Stimulated activated memory B cell treated with anti-CD40 and anti-IgM and Interleukin-4, amounts not matched to agents 10 μg/mL and 1 μg/mL and 100 μg/mL, for 72 hours (primary cell): ENCODE results near the gene C3AR1.
"Not testable (repeated sequence)": the region's sequence is repeated elsewhere in the genome, so short reads cannot be mapped to it uniquely, and the experiment has no call there.

ENCODE experiments used
- ATAC-seq: fragments of 150-1000 bp; cut with Tn5 transposase; 2 replicates; pipeline ENCODE4 v1.10.0; 2021
- H3K27ac Mint-ChIP-seq: one replicate; pipeline ENCODE4 v1.8.0; 2022; ENCODE audit warnings: mild to moderate bottlenecking, mixed read lengths
- H3K27me3 Mint-ChIP-seq: one replicate; pipeline ENCODE4 v1.8.0; 2022; ENCODE audit warnings: mixed read lengths
- H3K36me3 Mint-ChIP-seq: one replicate; pipeline ENCODE4 v1.8.0; 2022; ENCODE audit warnings: mixed read lengths
- H3K4me1 Mint-ChIP-seq: one replicate; pipeline ENCODE4 v1.8.0; 2022; ENCODE audit warnings: mixed read lengths
- H3K4me3 Mint-ChIP-seq: one replicate; pipeline ENCODE4 v1.8.0; 2022; ENCODE audit warnings: mild to moderate bottlenecking, moderate library complexity, mixed read lengths
- H3K9me3 Mint-ChIP-seq: one replicate; pipeline ENCODE4 v1.8.0; 2022; ENCODE audit warnings: mixed read lengths

C3AR1 gene

DNA sequence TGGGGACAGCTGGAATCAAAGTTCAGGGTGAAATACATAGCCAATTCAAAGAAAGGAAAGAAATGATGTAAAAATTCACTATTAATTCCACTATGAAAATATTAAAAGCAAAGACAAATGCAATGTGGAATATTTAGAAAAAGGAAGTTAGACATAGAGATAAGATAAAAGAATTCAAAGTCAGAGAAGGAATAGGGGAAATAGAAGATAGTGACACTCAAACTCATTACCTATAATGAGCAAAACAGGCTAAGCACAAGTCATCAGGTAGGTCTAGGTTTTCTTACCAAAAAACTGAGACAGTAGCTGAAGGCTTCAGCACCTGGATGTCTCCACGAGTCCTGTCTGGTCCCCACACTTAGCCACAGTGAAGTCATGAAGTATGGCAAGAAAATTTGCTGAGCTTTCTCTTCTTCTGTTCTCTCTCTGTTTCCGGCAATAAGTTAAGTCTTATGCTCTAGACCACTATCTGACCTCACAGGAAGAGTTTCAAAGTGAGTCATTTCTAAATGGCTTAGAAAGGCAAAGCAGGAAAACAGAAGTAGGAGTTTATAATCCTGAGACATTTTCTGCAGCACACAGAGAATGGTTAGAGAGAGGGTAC, at the start of gene C3AR1:
C3AR1 (minus strand) TSS at position 369 of the 604 bp plus-strand sequence. CDS start 6,174 bp downstream, outside the sequence.
- Mint-ChIP-seq H3K27ac (peak within 1 kb of the TSS; percentile 64), H3K9me3 (no peaks in the 10 kb centered on the region), H3K4me3 (no peak within 1 kb of the TSS)

GRCh38 chr12:8113117-8113516, 47.0 kb upstream of the C3AR1 start:
- not testable (repeated sequence) for H3K4me3 Mint-ChIP-seq, H3K27me3 Mint-ChIP-seq, H3K4me1 Mint-ChIP-seq, H3K9me3 Mint-ChIP-seq, H3K27ac Mint-ChIP-seq, ATAC-seq
- peaks cover 26% of the 10 kb centered on the region for H3K36me3 Mint-ChIP-seq

More for the DNA sequence above, at the start of gene C3AR1:
- Mint-ChIP-seq H3K36me3 (no peaks in the 10 kb centered on the region), H3K4me1 (peaks cover 14% of the 10 kb centered on the region), H3K27me3 (no peaks in the 10 kb centered on the region)
- ATAC-seq: peak; percentile 71

DNA sequence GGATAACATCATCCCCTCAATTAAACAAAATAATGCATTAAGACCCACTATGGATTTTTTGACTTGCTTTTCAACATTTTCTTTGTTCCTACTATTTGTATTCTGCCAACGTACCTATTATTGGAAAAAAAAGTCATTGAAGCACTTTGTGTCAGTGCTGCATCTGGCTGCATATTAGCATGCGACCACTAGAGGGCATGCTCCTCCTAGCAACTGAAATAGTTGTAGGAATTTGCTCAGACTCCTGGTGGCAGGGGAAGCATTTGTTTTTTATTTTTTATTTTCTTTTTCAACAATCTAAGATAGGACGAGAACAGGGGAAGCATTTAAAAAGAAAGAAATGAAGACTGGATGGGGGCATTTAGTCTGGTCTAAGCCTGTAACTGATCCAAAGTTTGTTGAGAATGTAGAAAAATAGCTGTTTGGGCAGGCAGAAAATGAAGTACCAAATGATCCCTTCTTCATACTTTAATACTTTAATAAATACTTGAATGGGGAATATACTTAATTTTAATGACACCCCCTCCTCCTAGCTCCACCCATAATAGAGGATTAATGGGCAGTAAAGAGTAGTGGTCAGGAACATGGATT, 42.7 kb upstream of the C3AR1 start:
- Mint-ChIP-seq H3K36me3 (peaks cover 48% of the 10 kb centered on the region), H3K27ac (no peak overlapping the region), H3K4me3 (no peak overlapping the region), H3K9me3 (no peaks in the 10 kb centered on the region), H3K4me1 (peaks cover 4% of the 10 kb centered on the region), H3K27me3 (no peaks in the 10 kb centered on the region)
- peak; percentile 70 for ATAC-seq

GRCh38 chr12:8099235-8099634, 33.1 kb upstream of the C3AR1 start:
- Mint-ChIP-seq H3K9me3 (no peaks in the 10 kb centered on the region), H3K4me3 (no peak overlapping the region), H3K27me3 (no peaks in the 10 kb centered on the region), H3K27ac (no peak overlapping the region), H3K36me3 (peaks cover 60% of the 10 kb centered on the region), H3K4me1 (no peaks in the 10 kb centered on the region)
- no peak for ATAC-seq

- H3K4me3 Mint-ChIP-seq: no peak overlapping the region
- H3K27me3 Mint-ChIP-seq: no peaks in the 10 kb centered on the region
- peaks cover 80% of the 10 kb centered on the region for H3K36me3 Mint-ChIP-seq
- no peaks in the 10 kb centered on the region for H3K9me3 Mint-ChIP-seq
- H3K4me1 Mint-ChIP-seq: no peaks in the 10 kb centered on the region
- H3K27ac Mint-ChIP-seq: no peak overlapping the region
- ATAC-seq: no peak
These were observed 30.2 kb upstream of the C3AR1 start for GRCh38 chr12:8096281-8096915.

DNA sequence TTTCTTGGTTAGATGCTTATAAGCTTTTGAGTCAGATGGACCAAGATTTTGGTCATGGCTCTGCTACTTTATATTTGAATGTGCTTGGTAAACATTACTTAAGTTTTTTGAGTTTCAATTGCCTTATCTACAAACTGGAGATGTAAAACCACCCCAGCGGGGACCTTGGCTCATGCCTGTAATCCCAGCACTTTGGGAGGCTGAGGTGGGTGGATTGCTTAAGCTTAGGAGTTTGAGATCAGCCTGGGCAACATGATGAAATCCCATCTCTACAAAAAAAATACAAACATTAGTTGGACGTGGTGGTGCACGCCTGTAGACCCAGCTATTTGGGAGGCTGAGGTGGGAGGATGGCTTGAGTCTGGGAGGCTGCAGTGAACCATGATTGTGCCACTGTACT, 27.1 kb upstream of the C3AR1 start:
- no peak overlapping the region for H3K4me3 Mint-ChIP-seq
- H3K9me3 Mint-ChIP-seq: no peaks in the 10 kb centered on the region
- H3K27ac Mint-ChIP-seq: no peak overlapping the region
- peaks cover 78% of the 10 kb centered on the region for H3K36me3 Mint-ChIP-seq
- peaks cover 18% of the 10 kb centered on the region for H3K4me1 Mint-ChIP-seq
- no peaks in the 10 kb centered on the region for H3K27me3 Mint-ChIP-seq
- no peak for ATAC-seq

- Mint-ChIP-seq H3K4me3 (no peak overlapping the region), H3K27me3 (no peaks in the 10 kb centered on the region), H3K27ac (peak overlapping the region; percentile 77), H3K4me1 (peaks cover 34% of the 10 kb centered on the region), H3K9me3 (no peaks in the 10 kb centered on the region), H3K36me3 (peaks cover 62% of the 10 kb centered on the region)
- ATAC-seq: no peak
These were observed 23.6 kb upstream of the C3AR1 start for GRCh38 chr12:8089716-8090115.

DNA sequence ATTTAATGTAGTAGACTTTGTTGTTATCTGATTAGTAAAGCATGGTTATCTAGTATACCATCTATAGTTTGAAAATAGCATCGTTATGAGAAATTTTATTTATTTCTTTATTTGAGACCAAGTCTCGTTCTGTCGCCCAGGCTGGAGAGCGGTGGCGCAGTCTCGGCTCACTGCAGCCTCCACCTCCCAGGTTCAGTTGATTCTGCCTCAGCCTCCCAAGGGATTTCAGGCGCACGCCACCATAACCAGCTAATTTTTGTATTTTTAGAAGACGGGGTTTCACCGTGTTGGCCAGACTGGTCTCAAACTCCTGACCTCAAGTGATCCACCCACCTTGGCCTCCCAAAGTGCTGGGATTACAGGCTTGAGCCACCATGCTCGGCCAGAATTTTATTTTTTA, 23.1 kb upstream of the C3AR1 start:
- H3K9me3 Mint-ChIP-seq, H3K27me3 Mint-ChIP-seq, H3K4me3 Mint-ChIP-seq: not testable (repeated sequence)
- ATAC-seq: peak; percentile 43
- Mint-ChIP-seq H3K36me3 (peaks cover 57% of the 10 kb centered on the region), H3K27ac (peak overlapping the region; percentile 77), H3K4me1 (peaks cover 38% of the 10 kb centered on the region)

DNA sequence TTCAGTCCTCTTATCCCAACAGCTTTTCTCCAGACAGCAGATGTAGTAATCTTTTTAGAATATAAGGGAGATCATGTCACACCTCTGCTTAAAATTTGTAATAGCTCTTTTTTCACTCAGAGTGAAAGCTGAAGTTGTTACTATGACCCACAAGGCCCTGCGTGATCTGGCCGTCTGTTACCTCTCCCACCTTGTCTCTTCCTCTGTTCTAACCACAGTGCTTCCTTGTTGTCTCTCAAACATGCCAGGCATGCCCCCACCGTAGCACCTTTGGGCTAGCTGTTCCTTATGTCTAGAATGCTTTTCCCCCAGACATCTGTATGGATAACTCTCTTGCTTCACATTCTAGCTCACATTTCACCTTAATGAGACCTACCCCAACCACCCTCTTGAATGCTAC, 22.4 kb upstream of the C3AR1 start:
- Mint-ChIP-seq H3K36me3 (peaks cover 52% of the 10 kb centered on the region), H3K4me3 (peak overlapping the region; percentile 45), H3K27me3 (no peaks in the 10 kb centered on the region), H3K4me1 (peaks cover 45% of the 10 kb centered on the region), H3K27ac (peak overlapping the region; percentile 77), H3K9me3 (no peaks in the 10 kb centered on the region)
- ATAC-seq: peak; percentile 88

DNA sequence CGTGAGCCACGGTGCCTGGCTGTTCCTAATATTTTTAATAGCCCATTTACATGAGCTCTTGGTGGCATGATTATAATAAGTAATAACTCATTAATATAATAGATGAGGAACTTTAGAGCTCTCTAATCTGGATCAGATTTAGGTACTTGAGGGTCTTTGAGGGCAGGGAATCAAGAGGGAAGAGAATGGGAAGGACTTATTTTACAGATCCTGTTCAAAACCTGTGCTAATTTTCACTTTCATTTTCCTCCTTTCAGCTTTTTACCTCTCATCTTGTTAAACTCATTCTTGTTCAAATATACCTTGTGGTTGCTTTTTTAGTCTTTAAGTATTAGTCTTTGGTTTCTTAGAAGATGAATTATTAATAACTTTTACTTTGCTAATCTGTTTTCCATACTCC, 21.5 kb upstream of the C3AR1 start:
- Mint-ChIP-seq H3K4me3 (peak overlapping the region; percentile 45), H3K27me3 (no peaks in the 10 kb centered on the region), H3K36me3 (peaks cover 43% of the 10 kb centered on the region), H3K9me3 (no peaks in the 10 kb centered on the region), H3K27ac (peak overlapping the region; percentile 77), H3K4me1 (peaks cover 54% of the 10 kb centered on the region)
- no peak for ATAC-seq

DNA sequence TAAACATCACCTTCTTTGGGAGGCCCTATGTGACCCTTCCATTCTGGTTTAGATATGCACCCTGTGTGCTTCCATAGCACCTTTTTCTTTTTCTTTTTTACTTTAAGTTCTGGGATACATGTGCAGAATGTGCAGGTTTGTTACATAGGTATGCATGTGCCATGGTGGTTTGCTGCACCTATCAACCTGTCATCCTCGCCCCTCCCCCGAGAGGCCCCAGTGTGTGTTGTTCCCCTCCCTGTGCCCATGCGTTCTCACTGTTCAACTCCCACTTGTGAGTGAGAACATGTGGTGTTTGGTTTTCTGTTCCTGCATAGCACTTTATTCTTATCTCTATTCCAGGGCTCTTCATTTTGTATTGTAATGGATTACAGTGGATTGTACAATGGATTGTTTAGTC, 18.2 kb upstream of the C3AR1 start:
- ATAC-seq, H3K9me3 Mint-ChIP-seq, H3K27me3 Mint-ChIP-seq: not testable (repeated sequence)
- Mint-ChIP-seq H3K27ac (peak overlapping the region; percentile 98), H3K4me3 (peak overlapping the region; percentile 56), H3K36me3 (peaks cover 11% of the 10 kb centered on the region), H3K4me1 (peaks cover 60% of the 10 kb centered on the region)

DNA sequence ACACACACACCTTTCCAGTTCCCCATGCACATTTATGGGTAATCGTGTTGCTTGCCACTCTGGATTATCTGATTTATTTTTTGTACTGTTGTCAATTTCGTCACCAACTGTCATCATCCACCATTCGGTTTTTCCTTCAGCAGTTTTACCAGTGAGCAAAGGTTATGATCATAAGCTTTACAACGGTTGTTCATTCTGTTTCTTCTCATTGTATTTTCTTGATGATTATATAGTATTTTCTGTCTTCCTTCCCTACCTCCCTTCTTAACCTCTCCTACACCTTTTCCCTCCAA, 16.6 kb upstream of the C3AR1 start:
- peaks cover 50% of the 10 kb centered on the region for H3K4me1 Mint-ChIP-seq
- H3K9me3 Mint-ChIP-seq: no peaks in the 10 kb centered on the region
- ATAC-seq: no peak
- H3K27me3 Mint-ChIP-seq: no peaks in the 10 kb centered on the region
- peak overlapping the region; percentile 99 for H3K4me3 Mint-ChIP-seq
- peaks cover 6% of the 10 kb centered on the region for H3K36me3 Mint-ChIP-seq
- H3K27ac Mint-ChIP-seq: peak overlapping the region; percentile 98

DNA sequence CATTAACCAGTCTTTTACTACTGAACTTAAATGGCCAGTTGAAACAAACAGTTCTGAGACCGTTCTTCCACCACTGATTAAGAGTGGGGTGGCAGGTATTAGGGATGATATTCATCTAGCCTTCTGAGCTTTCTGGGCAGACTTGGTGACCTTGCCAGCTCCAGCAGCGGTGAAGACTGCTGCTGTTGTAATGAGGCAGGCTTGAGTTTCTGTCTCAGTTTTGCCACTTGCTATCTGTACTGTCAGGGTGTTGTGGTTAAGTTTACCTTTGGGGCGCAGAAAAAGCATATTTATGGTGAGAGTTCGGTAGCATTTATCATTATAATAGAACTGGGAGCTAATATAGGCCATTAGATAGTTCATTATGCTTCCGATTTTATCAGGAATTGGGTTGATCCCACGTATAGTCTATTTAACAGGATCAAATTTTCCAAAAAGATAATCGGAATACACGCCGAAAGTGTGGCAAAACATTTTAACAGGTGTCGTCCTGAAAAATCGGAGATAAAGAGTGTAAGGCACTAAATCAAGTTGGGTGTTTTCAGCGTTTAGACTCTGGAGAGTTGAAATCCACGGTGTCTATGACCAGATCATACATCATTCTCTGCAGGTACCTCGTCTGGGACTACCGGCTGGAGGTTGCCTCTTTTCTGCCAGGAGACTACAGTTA, 15.2 kb upstream of the C3AR1 start:
- Mint-ChIP-seq H3K9me3 (no peaks in the 10 kb centered on the region), H3K4me1 (peaks cover 47% of the 10 kb centered on the region), H3K36me3 (peaks cover 6% of the 10 kb centered on the region), H3K27ac (peak overlapping the region; percentile 98), H3K4me3 (peak overlapping the region; percentile 99), H3K27me3 (no peaks in the 10 kb centered on the region)
- no peak for ATAC-seq

GRCh38 chr12:8080120-8080519, 14.0 kb upstream of the C3AR1 start:
- Mint-ChIP-seq H3K36me3 (peaks cover 1% of the 10 kb centered on the region), H3K4me3 (no peak overlapping the region), H3K4me1 (peaks cover 42% of the 10 kb centered on the region), H3K27ac (peak overlapping the region; percentile 61), H3K27me3 (no peaks in the 10 kb centered on the region), H3K9me3 (no peaks in the 10 kb centered on the region)
- ATAC-seq: no peak

- no peaks in the 10 kb centered on the region for H3K9me3 Mint-ChIP-seq
- peaks cover 31% of the 10 kb centered on the region for H3K4me1 Mint-ChIP-seq
- ATAC-seq: no peak
- H3K27me3 Mint-ChIP-seq: no peaks in the 10 kb centered on the region
- no peaks in the 10 kb centered on the region for H3K36me3 Mint-ChIP-seq
- H3K4me3 Mint-ChIP-seq: no peak overlapping the region
- H3K27ac Mint-ChIP-seq: peak overlapping the region; percentile 61
These were observed 12.8 kb upstream of the C3AR1 start for GRCh38 chr12:8078916-8079315.

DNA sequence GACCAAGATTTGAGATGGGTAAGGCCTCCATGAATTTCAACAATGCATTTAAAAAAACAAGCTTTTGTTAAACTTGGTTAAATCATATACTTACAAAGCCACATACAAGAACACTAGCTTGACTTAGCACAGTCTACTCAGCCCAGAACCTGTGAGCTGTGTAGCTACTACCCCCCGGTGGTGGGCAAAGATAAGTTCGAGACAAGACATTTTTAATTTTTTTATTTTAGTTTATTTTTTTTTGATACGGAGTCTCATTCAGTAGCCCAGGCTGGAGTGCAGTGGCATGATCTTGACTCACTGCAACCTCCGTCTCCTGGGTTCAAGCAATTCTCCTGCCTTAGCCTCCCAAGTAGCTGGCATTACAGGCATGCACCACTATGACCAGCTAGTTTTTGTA, 12.2 kb upstream of the C3AR1 start:
- no peaks in the 10 kb centered on the region for H3K36me3 Mint-ChIP-seq
- no peaks in the 10 kb centered on the region for H3K9me3 Mint-ChIP-seq

More for the DNA sequence above, 12.2 kb upstream of the C3AR1 start:
- Mint-ChIP-seq H3K27me3 (peaks cover 1% of the 10 kb centered on the region), H3K27ac (peak overlapping the region; percentile 61), H3K4me1 (peaks cover 26% of the 10 kb centered on the region), H3K4me3 (no peak overlapping the region)
- ATAC-seq: no peak
